Activated CD4-positive, alpha-beta T cell treated with anti-CD3 and anti-CD28 coated beads, Interleukin-10, Interleukin-2, amounts not matched to agents 100 ng/mL and 50 ng/mL, durations not matched to agents 16 hours and 8 hours (primary cell): Measurements from ENCODE around the gene TOM1L2.

ENCODE experiments used
- DNase-seq: peaks from one replicate; pipeline ENCODE4 v3.0.0-alpha.2; 2020

Gene TOM1L2

GRCh38 chr17:17994271-17995069, 22.3 kb upstream of the TOM1L2 start:
- peak; percentile 25 for DNase-seq

DNA sequence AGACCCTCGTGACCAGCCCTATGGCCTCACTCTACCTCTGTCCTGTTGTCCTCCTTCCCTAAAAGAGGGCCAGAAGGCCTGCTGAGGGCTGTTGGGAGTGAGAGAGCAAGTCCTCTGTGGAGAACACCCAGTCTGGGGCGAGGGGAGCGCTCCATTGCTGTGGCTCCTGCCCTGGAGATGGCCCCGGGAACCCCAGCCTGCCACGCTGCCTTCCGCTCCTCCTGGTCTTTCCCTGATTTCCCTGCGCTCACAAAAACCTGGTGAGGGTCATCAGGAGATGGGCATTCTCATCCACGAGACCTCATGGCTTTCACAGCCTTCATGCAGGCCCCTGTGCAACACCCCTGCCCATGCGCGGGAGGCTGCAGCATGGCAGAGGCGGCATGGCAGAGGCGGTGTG, 21.7 kb upstream of the TOM1L2 start:
- no peak for DNase-seq

GRCh38 chr17:17993366-17993765, 21.2 kb upstream of the TOM1L2 start:
- DNase-seq, result no peak

DNA sequence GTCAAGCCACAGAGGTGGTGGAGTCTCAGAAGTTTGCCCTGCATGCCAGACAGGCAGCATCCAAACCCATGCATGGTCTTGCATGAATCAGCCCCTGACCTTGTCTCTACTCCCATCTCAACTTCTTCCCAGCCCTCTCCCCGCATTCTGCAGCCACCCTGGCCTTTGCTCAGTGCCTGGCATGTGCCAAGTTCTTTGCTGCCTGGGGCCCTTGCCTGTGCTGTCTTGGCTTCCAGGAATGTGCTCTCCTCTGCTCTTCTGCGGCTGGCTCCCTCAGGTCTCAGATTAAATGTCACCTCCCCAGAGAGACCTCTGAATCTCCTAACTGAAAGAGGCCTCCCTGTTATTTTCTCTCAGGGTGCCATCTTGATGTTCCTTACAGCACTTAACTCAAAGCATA, 18.1 kb upstream of the TOM1L2 start:
- DNase-seq, result no peak

- no peak for DNase-seq
Measured at GRCh38 chr17:17989618-17990017, 17.4 kb upstream of the TOM1L2 start.

DNA sequence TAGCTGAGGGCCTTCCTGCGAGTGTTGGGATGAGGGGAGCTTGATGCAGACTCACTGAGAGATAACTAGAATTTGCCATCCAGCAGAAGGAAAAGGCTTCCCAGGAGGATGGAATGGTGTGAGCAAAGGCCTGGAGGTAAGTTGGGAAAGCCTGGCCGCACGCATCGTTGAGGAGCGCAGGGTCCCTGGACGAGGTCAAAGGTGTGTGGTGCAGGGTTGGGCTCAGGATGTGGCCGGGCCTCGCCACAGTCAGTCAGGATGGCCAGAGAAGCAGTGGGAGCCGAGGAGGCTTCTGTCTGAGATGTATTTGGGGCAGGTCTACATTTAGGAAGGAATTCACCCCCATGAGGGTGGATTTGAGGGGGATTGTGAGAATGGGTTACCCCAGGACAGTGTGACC, 16.9 kb upstream of the TOM1L2 start:
- DNase-seq, result no peak

GRCh38 chr17:17988427-17988945, 16.3 kb upstream of the TOM1L2 start:
- DNase-seq, result no peak

DNA sequence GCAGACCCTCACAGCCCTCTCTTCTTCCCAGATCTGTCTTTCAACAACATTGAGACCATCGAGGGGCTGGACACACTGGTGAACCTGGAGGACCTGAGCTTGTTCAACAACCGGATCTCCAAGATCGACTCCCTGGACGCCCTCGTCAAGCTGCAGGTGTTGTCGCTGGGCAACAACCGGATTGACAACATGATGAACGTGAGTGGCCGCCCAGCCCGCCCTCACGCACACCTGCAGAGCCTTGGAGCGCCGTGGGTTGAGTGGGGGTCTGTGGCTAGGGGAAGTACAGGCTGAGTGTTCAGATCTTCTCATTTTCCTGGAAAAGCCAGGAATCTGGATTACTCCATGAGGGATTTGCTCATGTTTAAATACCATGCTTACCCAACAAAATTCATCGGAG, 15.7 kb upstream of the TOM1L2 start:
- no peak for DNase-seq

- no peak for DNase-seq
Measured at GRCh38 chr17:17987187-17987896, 15.1 kb upstream of the TOM1L2 start.

- peak; percentile 21 for DNase-seq
Measured at GRCh38 chr17:17985555-17985954, 13.4 kb upstream of the TOM1L2 start.

DNA sequence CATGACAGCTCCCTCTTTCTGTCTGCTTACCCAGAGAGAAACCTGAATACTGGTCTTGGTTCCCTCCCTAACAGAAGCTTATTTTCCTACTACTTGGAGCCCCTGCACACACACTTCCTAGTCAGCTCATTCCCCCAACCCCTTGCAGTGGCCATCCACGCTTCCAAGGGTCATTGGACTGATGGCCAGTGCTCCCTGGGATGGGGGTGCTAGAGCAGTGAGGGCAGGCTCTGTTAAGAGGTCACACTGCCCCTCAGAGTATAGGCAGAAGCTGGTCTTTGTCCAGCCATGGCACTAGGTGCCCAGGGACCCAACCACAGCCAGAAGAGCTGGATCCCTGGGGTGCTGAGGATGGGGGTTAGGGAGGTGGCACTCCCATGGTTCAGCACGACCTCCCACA, 13.0 kb upstream of the TOM1L2 start:
- DNase-seq, result no peak

- no peak for DNase-seq
Measured at GRCh38 chr17:17983776-17984175, 11.6 kb upstream of the TOM1L2 start.

DNA sequence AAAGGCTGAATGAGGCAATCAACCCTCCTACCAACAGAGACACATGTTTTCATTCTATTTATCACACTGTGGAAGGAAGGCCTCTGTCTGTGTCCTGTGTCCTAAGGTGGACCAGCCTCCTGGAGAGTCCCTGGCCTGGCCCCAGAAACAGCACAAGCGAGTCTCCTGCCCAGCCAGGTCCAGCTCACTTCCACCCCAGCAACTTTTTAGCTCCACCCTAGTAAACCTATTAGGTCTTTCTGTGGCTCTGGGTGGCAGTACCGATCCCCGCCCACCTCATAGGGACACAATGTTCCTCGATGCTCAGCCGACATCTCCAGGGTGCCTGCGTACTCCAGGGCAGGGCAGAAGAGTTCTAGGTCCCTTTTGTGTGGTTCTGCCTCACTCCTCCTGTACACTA, 11.2 kb upstream of the TOM1L2 start:
- no peak for DNase-seq

DNA sequence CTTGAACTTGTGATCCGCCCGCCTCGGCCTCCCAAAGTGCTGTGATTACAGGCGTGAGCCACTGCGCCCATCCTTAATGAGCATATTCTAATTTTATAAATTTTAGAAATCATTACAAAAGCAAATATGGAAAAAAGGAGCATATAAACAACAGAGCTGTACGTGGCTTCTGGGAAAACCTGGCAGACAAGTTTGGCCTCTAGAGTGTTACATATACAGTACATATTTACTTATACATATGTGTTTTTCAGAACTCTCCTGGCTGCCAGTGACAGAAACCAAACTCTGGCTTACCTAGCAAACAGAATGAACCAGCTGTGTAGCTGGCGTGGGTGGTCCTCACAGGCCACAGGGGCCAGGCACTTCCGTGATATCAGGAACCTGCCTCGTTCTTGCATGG, 10.6 kb upstream of the TOM1L2 start:
- DNase-seq, result no peak

- DNase-seq, result no peak
Measured at GRCh38 chr17:17981330-17981729, 9.1 kb upstream of the TOM1L2 start.

GRCh38 chr17:17979778-17980177, 7.6 kb upstream of the TOM1L2 start:
- no peak for DNase-seq

DNA sequence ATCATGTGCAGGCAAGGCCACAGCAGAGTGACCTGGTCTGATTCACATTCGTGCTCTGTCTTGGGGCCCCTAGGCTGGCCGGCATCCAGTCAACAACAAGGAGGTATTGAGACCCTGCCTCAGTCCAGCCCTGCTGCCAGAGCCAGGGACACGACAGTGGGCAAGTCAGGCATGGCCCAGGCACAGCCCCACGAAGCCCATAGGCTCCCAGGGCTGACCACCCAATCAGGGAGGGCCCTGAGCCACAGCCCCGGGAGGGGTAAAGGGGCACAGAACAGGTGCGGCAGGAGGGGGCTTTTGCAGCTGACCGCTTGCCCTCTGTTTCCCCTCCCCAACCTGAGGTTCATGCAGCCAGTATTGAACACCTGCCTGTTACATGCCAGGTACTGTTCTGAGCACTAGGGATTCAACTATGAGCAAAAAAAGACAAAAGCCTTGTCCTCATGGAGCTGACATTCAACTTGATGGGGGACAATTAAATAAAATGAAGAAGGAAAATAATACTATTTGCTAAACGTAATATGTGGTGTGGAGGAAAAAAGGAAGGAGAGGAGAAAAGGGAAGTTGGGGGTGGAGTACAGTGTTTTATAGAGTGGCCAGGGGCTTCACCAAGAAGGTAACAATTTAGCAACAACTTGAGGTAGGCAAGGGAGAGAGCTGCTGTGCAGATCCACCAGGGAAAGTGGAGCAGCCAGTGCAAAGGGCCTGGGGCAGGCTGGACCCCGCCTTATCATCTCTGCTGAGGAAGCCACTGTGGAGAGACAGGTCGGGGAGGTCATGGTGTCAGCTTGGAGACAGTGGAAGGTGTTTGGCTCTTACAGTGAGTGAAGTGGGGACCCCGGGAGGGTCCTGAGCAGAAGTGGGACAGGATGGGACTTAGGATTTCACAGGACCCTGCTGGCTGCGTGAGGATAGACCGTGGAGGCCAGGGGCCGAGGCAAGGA, 6.6 kb upstream of the TOM1L2 start:
- no peak for DNase-seq

GRCh38 chr17:17976931-17977570, 4.9 kb upstream of the TOM1L2 start:
- DNase-seq, result no peak

DNA sequence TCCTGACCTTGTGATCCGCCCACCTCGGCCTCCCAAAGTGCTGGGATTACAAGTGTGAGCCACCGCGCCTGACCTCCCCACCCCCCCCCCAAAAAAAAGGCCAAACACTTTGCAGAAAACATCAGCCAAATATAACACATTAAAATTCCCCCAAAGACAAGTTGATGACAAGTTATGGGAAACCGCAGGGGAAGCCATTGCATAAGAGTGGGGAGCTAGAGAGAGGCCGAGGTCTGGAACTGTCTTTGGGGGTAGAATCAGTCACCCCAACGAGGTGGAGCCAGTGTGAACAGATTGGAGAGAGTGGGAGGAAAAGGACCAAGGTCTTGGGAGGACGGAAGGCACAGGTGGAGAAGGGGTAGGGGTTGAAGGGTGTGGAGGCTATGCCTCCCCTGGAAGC, 3.2 kb upstream of the TOM1L2 start:
- no peak for DNase-seq

DNA sequence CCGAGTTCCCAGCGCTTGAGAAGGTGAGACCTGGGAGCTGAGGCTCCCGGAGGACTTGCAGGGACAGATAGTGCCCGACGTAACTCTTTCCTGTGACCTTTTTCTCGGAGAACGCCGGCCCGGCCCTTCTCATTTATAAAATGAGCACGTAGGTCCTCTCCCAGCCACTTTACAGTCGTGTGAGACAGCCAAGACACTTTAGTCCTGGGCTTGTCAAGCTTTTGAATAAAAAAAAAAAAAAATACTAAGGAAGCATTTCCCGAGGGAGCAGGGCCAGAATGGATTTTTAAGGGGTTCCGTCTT, 703 bp upstream of the TOM1L2 start:
- no peak for DNase-seq

GRCh38 chr17:17971431-17972125, 622 bp downstream of the TOM1L2 start:
- peak; percentile 24 for DNase-seq
